Kidney (tissue), 14 donors: Measurements from ENCODE around the gene MYO9B. TPM values are rescaled to one million over a fixed set of nuclear protein-coding genes. Genes with fewer than 3 reads are reported as not detected.

Source experiments
- DNase-seq, 5 donors: peaks; one replicate each; pipeline ENCODE4 v3.0.0-alpha.2; 2013 to 2020
- FAIRE-seq: peaks from 2 replicates; lab custom pipeline; 2012; peaks lifted over from hg19 to GRCh38; lab: Jason Lieb, UNC
- H3K27ac ChIP-seq, 2 donors: one replicate each; pipeline ENCODE4 v1.7.0; 2013; ENCODE audit warnings: low read depth in 2 of 2, low read length in 2 of 2, inconsistent platforms in 1 of 2
- H3K27me3 ChIP-seq: one replicate; pipeline ENCODE4 v1.7.1; 2013; ENCODE audit warnings: low read length, inconsistent platforms; ENCODE audit not compliant: control insufficient read depth, insufficient read depth
- H3K36me3 ChIP-seq, 3 donors: one replicate each; pipeline versions ENCODE4 v1.7.0 to v1.7.1; 2013; ENCODE audit warnings: low read length in 3 of 3, control low read depth in 1 of 3, inconsistent platforms in 1 of 3; ENCODE audit not compliant: insufficient read depth in 3 of 3, control insufficient read depth in 2 of 3
- H3K4me1 ChIP-seq, 3 donors: one replicate each; pipeline versions ENCODE4 v1.7.0 to v1.7.1; 2013; ENCODE audit warnings: low read length in 3 of 3, inconsistent platforms in 1 of 3, low read depth in 1 of 3; ENCODE audit not compliant: control insufficient read depth in 2 of 3, insufficient read depth in 2 of 3
- H3K4me3 ChIP-seq, 3 donors: one replicate each; pipeline versions ENCODE4 v1.7.0 to v1.8.1; 2013; ENCODE audit warnings: low read length in 3 of 3, control low read depth in 1 of 3, inconsistent platforms in 1 of 3
- H3K9ac ChIP-seq, 3 donors: one replicate each; pipeline versions ENCODE4 v1.7.0 to v1.7.1; 2013; ENCODE audit warnings: low read length in 3 of 3, control low read depth in 1 of 3, inconsistent platforms in 1 of 3
- H3K9me3 ChIP-seq, 3 donors: one replicate each; pipeline versions ENCODE4 v1.7.0 to v1.7.1; 2013; ENCODE audit warnings: low read length in 3 of 3, control low read depth in 1 of 3, inconsistent platforms in 1 of 3; ENCODE audit not compliant: control insufficient read depth in 2 of 3, insufficient read depth in 1 of 3
- CTCF ChIP-seq: IDR thresholded peaks from 3 replicates; pipeline ENCODE4 v1.5.1; 2012; ENCODE audit warnings: mild to moderate bottlenecking, moderate library complexity, borderline replicate concordance; ENCODE audit not compliant: insufficient read depth; ENCODE audit errors: extremely low read depth
- intact Hi-C: fragments of 100-400 bp; cut with DNase I; formaldehyde crosslinking; loops from one replicate; pipeline ENCODE4 v1.11.1; 2022
- polyA plus RNA-seq: library from polyadenylated mRNA; stranded (reverse); fragments of 350-450 nt; fragmentation: Illumina TruSeq; extraction: RNeasy Lipid Tissue Mini Kit (QIAGEN cat#74804); gene quantifications from one replicate; pipeline ENCODE4 v1.2.3, GENCODE V29; 2014; ENCODE audit warnings: low read depth, low replicate concordance; ENCODE audit not compliant: insufficient read depth
- total RNA-seq: library from RNA; stranded (reverse); fragmentation: NEBNext Ultra II Directional; extraction: Animal tissue kit (Norgen Biotek cat#: 25700); gene quantifications from one replicate; pipeline ENCODE4 v1.2.1, GENCODE V29; 2021
- donor health status: control.
- donor health status: control.
- donor health status: control.
- donor health status: control.
- donor health status: control.
- donor health status: DM: yes; HTN: yes; CAD: no.
- donor health status: Normal renal cell carcinoma (clear cell type).

MYO9B gene
- total and polyA plus RNA-seq, 2 donors from 2014 or later, result 14.7 to 68.1 TPM

- peak overlapping the region; percentile 81 to 84 (median 81) for H3K4me3 ChIP-seq
- intact Hi-C loops, result loop anchor here (10.0 kb wide), 1 partner anchor 69 kb away; no protein-coding TSS in a partner anchor
- H3K27ac ChIP-seq, result peak overlapping the region; percentile 63 to 69
- no peaks in the 10 kb centered on the region for H3K9me3 ChIP-seq
- H3K9ac ChIP-seq, result peak overlapping the region; percentile 5 to 75 (median 75)
- no peaks in the 10 kb centered on the region for H3K27me3 ChIP-seq
- H3K4me1 ChIP-seq, result peaks cover 0 to 14% (median 8%) of the 10 kb centered on the region in 3 donors
- H3K36me3 ChIP-seq, result peaks cover 0 to 2% (median 0%) of the 10 kb centered on the region in 3 donors
- no peak for FAIRE-seq
- peak in 4 of 5 donors; percentile 51 to 89 (median 82) for DNase-seq
- no peak for TF ChIP-seq CTCF
Observed at GRCh38 chr19:17075864-17076542, 426 bp downstream of the MYO9B start.

GRCh38 chr19:17076543-17076991 lies 990 bp downstream of the MYO9B start:
- Histone ChIP-seq H3K27ac (peak overlapping the region in 1 of 2 donors; percentile 69), H3K36me3 (no peaks in the 10 kb centered on the region), H3K4me3 (peak overlapping the region; percentile 81 to 84 (median 81)), H3K27me3 (no peaks in the 10 kb centered on the region), H3K9ac (peak overlapping the region; percentile 5 to 75 (median 75)), H3K9me3 (no peaks in the 10 kb centered on the region), H3K4me1 (peaks cover 0 to 14% (median 8%) of the 10 kb centered on the region in 3 donors)
- DNase-seq, result no peak
- intact Hi-C loops, result loop anchor here (10.0 kb wide), 1 partner anchor 68 kb away; no protein-coding TSS in a partner anchor
- no peak for FAIRE-seq
- TF ChIP-seq CTCF, result no peak

GRCh38 chr19:17077447-17078028 lies 2.0 kb downstream of the MYO9B start:
- DNase-seq, result no peak
- Histone ChIP-seq H3K4me1 (peaks cover 0 to 17% (median 8%) of the 10 kb centered on the region in 3 donors), H3K4me3 (no peak overlapping the region), H3K9me3 (no peaks in the 10 kb centered on the region), H3K9ac (no peak overlapping the region), H3K27me3 (no peaks in the 10 kb centered on the region), H3K27ac (no peak overlapping the region), H3K36me3 (no peaks in the 10 kb centered on the region)
- no peak for FAIRE-seq
- intact Hi-C loops, result loop anchor here (10.0 kb wide), 1 partner anchor 67 kb away; no protein-coding TSS in a partner anchor
- TF ChIP-seq CTCF, result no peak
